Subcutaneous adipose tissue (tissue), 4 donors: ENCODE data around the gene OR1E1. TPM values are rescaled to one million over a fixed set of nuclear protein-coding genes. Genes with fewer than 3 reads are reported as not detected.

Experiments used
- total RNA-seq, 4 donors: library from RNA; depleted of rRNA; stranded (reverse); fragments of >200 nt; gene quantifications; one replicate each; pipeline ENCODE4 v1.1.0, GENCODE V29; 2016
- TF ChIP-seq, protein P1 (sequence below): fragments of 450-650 bp; IDR thresholded peaks from one replicate; pipeline ENCODE4 v1.5.1; 2016; ENCODE audit warnings: low read depth, mild to moderate bottlenecking, control low read depth, antibody characterized with exemption, moderate library complexity

The OR1E1 gene, protein sequence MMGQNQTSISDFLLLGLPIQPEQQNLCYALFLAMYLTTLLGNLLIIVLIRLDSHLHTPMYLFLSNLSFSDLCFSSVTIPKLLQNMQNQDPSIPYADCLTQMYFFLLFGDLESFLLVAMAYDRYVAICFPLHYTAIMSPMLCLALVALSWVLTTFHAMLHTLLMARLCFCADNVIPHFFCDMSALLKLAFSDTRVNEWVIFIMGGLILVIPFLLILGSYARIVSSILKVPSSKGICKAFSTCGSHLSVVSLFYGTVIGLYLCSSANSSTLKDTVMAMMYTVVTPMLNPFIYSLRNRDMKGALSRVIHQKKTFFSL
- not detected for total RNA-seq

DNA sequence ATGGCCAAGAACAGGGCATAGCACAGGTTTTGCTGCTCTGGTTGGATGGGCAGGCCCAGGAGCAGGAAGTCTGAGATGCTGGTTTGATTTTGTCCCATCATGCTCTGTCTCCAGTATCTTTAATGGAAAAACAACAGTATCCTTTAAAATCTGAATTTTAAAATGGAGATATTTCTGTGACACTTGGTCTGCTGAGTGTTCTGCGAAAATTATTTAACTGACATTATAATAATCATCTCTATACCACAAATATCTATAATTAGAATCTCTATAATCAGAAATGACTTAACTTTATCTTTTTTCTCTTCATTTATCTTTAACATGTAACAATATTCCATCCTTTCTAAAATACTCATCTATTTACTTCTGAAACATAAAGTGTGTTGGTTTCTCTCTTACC is at the start of gene OR1E1:
TSS of gene OR1E1 (minus strand) at position 101 of the 400 bp plus-strand sequence. CDS start at position 101, 0 bp downstream.
- TF ChIP-seq, protein P1, sequence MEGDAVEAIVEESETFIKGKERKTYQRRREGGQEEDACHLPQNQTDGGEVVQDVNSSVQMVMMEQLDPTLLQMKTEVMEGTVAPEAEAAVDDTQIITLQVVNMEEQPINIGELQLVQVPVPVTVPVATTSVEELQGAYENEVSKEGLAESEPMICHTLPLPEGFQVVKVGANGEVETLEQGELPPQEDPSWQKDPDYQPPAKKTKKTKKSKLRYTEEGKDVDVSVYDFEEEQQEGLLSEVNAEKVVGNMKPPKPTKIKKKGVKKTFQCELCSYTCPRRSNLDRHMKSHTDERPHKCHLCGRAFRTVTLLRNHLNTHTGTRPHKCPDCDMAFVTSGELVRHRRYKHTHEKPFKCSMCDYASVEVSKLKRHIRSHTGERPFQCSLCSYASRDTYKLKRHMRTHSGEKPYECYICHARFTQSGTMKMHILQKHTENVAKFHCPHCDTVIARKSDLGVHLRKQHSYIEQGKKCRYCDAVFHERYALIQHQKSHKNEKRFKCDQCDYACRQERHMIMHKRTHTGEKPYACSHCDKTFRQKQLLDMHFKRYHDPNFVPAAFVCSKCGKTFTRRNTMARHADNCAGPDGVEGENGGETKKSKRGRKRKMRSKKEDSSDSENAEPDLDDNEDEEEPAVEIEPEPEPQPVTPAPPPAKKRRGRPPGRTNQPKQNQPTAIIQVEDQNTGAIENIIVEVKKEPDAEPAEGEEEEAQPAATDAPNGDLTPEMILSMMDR: no peak

DNA sequence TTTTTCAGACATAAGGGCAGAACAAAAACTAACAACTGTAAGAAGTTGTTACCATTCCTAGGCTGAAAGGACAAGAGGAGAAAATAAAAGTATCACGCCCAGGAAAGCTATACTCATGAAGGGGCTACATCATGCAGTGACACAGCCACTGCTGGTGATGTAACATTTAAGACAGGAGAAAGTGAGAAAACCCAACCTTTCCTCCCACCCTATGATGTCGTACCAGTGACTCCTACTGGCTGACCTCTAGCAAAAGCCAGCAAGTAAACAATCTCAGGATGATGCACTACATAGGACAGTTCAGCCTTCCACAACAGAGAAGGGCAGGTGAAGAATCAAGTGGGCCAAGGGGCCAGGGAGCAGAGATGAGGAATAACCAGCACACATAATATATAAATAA is 49.4 kb upstream of the OR1E1 start:
- TF ChIP-seq, protein P1: no peak

DNA sequence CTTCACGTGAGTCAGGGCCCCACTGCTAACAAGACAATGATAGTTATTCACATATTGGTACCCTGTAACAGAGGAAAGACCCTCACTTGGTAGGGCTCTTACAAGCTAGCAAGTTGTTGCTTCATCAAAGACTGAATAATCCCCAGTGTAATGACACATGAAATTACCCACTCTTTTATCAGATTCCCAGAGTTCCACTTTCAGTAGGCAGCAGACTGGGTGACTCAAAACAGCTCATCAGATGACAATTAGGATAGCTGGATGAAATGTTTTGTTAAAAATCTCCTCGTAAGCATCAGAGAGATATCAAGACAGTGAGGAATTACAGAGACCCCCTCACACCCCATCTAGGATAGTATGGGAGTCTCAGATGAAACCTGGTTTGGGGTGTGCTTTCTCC is 42.2 kb upstream of the OR1E1 start:
- TF ChIP-seq, protein P1: no peak

DNA sequence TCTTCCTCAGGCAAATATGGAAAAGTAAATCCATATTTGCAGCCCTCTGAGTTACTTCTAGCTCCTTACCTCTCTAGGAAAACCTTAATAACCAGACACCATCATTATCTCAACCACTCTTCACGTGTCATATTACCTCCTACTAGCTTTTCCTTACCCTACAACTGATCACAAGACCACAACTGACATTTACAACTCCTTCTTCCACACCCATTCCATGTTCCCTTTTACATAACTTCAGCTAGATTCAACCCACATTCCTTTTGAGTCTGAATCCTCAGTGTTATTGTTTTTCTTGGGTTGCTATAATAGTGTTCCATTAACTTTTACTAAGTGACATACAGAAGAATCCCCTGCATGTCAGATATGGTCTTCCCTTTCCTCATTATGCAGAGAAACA is 40.2 kb upstream of the OR1E1 start:
- TF ChIP-seq, protein P1: no peak

DNA sequence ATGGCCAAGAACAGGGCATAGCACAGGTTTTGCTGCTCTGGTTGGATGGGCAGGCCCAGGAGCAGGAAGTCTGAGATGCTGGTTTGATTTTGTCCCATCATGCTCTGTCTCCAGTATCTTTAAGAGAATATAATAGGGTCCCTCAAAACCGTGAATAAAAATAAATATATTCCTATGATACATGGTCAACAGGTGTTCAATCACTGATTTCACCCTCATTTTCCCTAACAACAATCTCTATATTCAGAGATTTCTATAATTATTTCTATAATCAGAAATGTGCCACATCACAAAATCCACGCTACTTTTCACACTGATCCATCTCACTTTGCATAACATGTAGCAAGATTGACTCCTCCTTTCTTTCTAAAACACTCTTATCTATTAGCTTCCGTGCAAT is 35.5 kb upstream of the OR1E1 start, which contains the start of gene OR1E2:
TSS of gene OR1E2 (minus strand) at position 101 of the 400 bp plus-strand sequence. CDS start at position 101, 0 bp downstream.
- TF ChIP-seq, protein P1: no peak

DNA sequence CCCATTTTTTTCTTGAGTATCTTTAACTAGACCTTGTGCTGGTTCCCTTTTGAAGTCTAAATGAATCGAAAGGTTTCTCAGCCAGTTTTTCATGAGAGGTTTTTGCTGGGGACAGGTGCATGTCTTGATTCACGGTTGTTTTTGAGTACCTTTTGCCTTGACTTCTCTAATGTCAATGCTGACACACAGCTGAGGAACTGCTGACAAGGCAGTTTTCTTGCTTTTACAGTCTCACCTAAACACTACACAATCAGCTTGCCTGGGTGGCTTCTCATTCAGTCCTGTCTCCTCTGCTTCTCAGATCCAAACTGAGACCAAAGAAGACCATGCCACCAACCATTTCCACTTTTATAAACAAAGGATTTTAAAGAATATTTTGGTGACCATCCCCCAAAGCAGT is 20.0 kb upstream of the OR1E1 start:
- TF ChIP-seq, protein P1: no peak

DNA sequence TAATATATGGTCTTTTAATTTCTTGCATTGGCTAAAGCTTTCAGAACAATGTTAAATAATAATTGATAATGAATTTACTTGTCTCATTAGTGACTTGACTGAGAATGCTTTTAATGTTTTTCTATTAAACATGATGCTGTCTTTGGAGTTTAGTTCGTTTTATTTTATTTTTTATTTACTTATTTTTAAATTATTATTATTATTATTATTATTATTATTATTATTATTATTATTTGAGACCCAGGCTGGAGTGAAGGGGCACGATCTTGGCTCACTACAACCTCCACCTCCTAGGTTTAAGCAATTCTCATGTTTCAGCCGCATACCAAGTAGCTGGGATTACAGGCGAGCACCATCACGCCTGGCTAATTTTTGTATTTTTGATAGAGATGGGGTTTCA is 17.4 kb upstream of the OR1E1 start:
- TF ChIP-seq, protein P1: no peak
